Measurements from ENCODE around the gene TULP4. TPM values are rescaled to one million over a fixed set of nuclear protein-coding genes. Genes with fewer than 3 reads are reported as not detected.

The TULP4 gene
- total RNA-seq, 4 donors from 2014 or later: 129 to 170 (median 156) TPM

DNA sequence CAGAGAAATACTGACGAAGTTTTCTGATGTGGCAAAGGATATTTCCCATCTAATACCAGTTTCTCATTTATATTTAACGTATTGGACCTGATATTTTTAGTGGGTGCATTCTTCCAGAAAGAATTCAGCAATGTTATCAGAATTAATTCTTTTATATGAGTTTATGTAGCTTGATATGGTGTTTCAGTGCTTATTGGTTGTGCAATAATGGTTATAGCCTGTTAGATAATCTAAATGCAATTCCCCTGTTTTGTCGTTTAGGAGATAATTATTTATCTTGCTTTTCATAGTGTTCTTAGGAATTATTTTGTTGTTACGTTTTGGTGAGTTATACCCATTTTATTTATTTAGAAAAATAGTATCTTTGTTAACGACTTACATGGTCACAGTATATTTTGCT lies 196.2 kb downstream of the TULP4 start:
- no peak for DNase-seq (ENCODE audit: extremely low spot score)
- no peaks in the 10 kb centered on the region for H3K4me1 ChIP-seq
- H3K36me3 ChIP-seq: peaks cover 0 to 20% (median 7%) of the 10 kb centered on the region in 4 donors
- intact Hi-C loops (cut with DNase I): no loop called here
- no peak overlapping the region for H3K27ac ChIP-seq (replicated peaks in 1 of 4)
- WGBS: 95% methylated on average over 5 of the region's 5 CpGs
- TF ChIP-seq EP300 (IDR thresholded peaks at IDR 0.05): no peak
- no peak for TF ChIP-seq POLR2AphosphoS5 (IDR thresholded peaks at IDR 0.05)
- TF ChIP-seq CTCF (IDR thresholded peaks at IDR 0.05): no peak
- TF ChIP-seq POLR2A (IDR thresholded peaks at IDR 0.05; ENCODE audit: low read depth): no peak
- H3K9me3 ChIP-seq: no peaks in the 10 kb centered on the region
- H3K27me3 ChIP-seq: no peaks in the 10 kb centered on the region
- no peak overlapping the region for H3K4me3 ChIP-seq

- TF ChIP-seq POLR2AphosphoS5 (IDR thresholded peaks at IDR 0.05) (no peak), POLR2A (IDR thresholded peaks at IDR 0.05; ENCODE audit: low read depth) (no peak), CTCF (IDR thresholded peaks at IDR 0.05) (no peak), EP300 (IDR thresholded peaks at IDR 0.05) (no peak)
- intact Hi-C loops (cut with DNase I): no loop called here
- Histone ChIP-seq H3K36me3 (peaks cover 0 to 14% (median 7%) of the 10 kb centered on the region in 4 donors), H3K9me3 (no peaks in the 10 kb centered on the region), H3K4me3 (no peak overlapping the region), H3K4me1 (no peaks in the 10 kb centered on the region), H3K27ac (replicated peaks in 1 of 4) (no peak overlapping the region), H3K27me3 (no peaks in the 10 kb centered on the region)
- WGBS: 91% methylated on average over 11 of the region's 11 CpGs
- no peak for DNase-seq (ENCODE audit: extremely low spot score)
Measured at GRCh38 chr6:158509465-158509864, 197.2 kb downstream of the TULP4 start.

- DNase-seq (ENCODE audit: extremely low spot score): no peak
- no peak overlapping the region for H3K4me3 ChIP-seq
- peaks cover 0 to 6% (median 3%) of the 10 kb centered on the region in 4 donors for H3K4me1 ChIP-seq
- intact Hi-C loops (cut with DNase I): loop anchor here (10.0 kb wide), 1 partner anchor 288 kb away; no protein-coding TSS in a partner anchor
- no peaks in the 10 kb centered on the region for H3K36me3 ChIP-seq
- 86% methylated on average over 4 of the region's 4 CpGs for WGBS
- H3K27me3 ChIP-seq: peaks cover 0 to 23% (median 11%) of the 10 kb centered on the region in 4 donors
- H3K27ac ChIP-seq (replicated peaks in 1 of 4): no peak overlapping the region
- TF ChIP-seq EP300 (IDR thresholded peaks at IDR 0.05) (no peak), CTCF (IDR thresholded peaks at IDR 0.05) (no peak), POLR2A (IDR thresholded peaks at IDR 0.05; ENCODE audit: low read depth) (no peak)
- no peaks in the 10 kb centered on the region for H3K9me3 ChIP-seq
Measured at GRCh38 chr6:158512809-158513208, 200.5 kb downstream of the TULP4 start.

- 84% methylated on average over 4 of the region's 4 CpGs for WGBS
- Histone ChIP-seq H3K9me3 (no peaks in the 10 kb centered on the region), H3K4me1 (peaks cover 9 to 17% (median 13%) of the 10 kb centered on the region in 4 donors), H3K36me3 (no peaks in the 10 kb centered on the region), H3K27me3 (peaks cover 0 to 31% (median 14%) of the 10 kb centered on the region in 4 donors), H3K4me3 (no peak overlapping the region), H3K27ac (replicated peaks in 1 of 4) (no peak overlapping the region)
- TF ChIP-seq EP300 (IDR thresholded peaks at IDR 0.05) (no peak), POLR2AphosphoS5 (IDR thresholded peaks at IDR 0.05) (no peak), POLR2A (IDR thresholded peaks at IDR 0.05; ENCODE audit: low read depth) (no peak), CTCF (IDR thresholded peaks at IDR 0.05) (no peak)
- DNase-seq (ENCODE audit: extremely low spot score): no peak
- intact Hi-C loops (cut with DNase I): loop anchor here (10.0 kb wide), 1 partner anchor 289 kb away; no protein-coding TSS in a partner anchor
Measured at GRCh38 chr6:158514176-158514575, 201.9 kb downstream of the TULP4 start.

DNA sequence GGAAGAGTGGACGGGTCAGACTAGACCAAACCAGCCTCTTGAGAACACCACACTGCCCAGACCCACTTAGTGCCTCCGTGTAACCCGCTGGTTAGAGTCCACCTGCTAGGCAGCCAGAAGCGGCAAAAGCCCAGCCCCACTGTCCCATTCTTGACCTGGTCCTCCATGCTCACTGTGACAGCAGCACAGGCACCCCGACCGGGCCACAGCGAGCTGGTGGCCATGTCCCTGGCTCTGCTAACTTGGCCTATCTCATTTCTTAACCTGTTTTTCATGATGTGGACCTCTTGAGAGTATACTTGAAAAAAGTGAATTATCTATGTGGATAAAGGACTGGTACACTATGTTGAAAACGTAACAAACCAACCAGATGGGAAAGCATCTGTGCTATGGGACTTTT lies 202.7 kb downstream of the TULP4 start:
- WGBS: 97% methylated on average over 8 of the region's 8 CpGs
- Histone ChIP-seq H3K4me1 (peaks cover 9 to 17% (median 13%) of the 10 kb centered on the region in 4 donors), H3K27me3 (peaks cover 0 to 39% (median 14%) of the 10 kb centered on the region in 4 donors), H3K36me3 (no peaks in the 10 kb centered on the region), H3K4me3 (no peak overlapping the region), H3K9me3 (no peaks in the 10 kb centered on the region), H3K27ac (replicated peaks in 1 of 4) (no peak overlapping the region)
- intact Hi-C loops (cut with DNase I): loop anchor here (10.0 kb wide), 1 partner anchor 290 kb away; no protein-coding TSS in a partner anchor
- no peak for DNase-seq (ENCODE audit: extremely low spot score)
- no peak for TF ChIP-seq POLR2A (IDR thresholded peaks at IDR 0.05; ENCODE audit: low read depth)
